ENCODE measurements around the gene PRKCQ.
"Not testable (repeated sequence)": the region's sequence is repeated elsewhere in the genome, so short reads cannot be mapped to it uniquely, and the experiment has no call there.

The PRKCQ gene

GRCh38 chr10:6490614-6491013 is 89.5 kb downstream of the PRKCQ start:
- no peak for DNase-seq

- DNase-seq = no peak
Measured at GRCh38 chr10:6487920-6488319, 92.2 kb downstream of the PRKCQ start.

- DNase-seq = no peak
Measured at GRCh38 chr10:6486309-6486708, 93.8 kb downstream of the PRKCQ start.

GRCh38 chr10:6482737-6483357 is 97.2 kb downstream of the PRKCQ start:
- DNase-seq = no peak

- no peak for DNase-seq
Measured at GRCh38 chr10:6478722-6479121, 101.4 kb downstream of the PRKCQ start.

- DNase-seq = no peak
Measured at GRCh38 chr10:6476989-6477388, 103.1 kb downstream of the PRKCQ start.

- DNase-seq = no peak
Measured at GRCh38 chr10:6474871-6475270, 105.2 kb downstream of the PRKCQ start.

GRCh38 chr10:6473901-6474370 is 106.1 kb downstream of the PRKCQ start:
- no peak for DNase-seq

- DNase-seq = no peak
Measured at GRCh38 chr10:6473430-6473829, 106.6 kb downstream of the PRKCQ start.

- DNase-seq = not testable (repeated sequence)
Measured at GRCh38 chr10:6472710-6473005, 107.4 kb downstream of the PRKCQ start.

- DNase-seq = no peak
Measured at GRCh38 chr10:6470894-6471618, 109.0 kb downstream of the PRKCQ start.

- no peak for DNase-seq
Measured at GRCh38 chr10:6469661-6470060, 110.4 kb downstream of the PRKCQ start.

GRCh38 chr10:6465854-6466601 is 114.0 kb downstream of the PRKCQ start:
- no peak for DNase-seq

- DNase-seq = no peak
Measured at GRCh38 chr10:6465437-6465836, 114.6 kb downstream of the PRKCQ start.

- no peak for DNase-seq
Measured at GRCh38 chr10:6464862-6465430, 115.1 kb downstream of the PRKCQ start.

- DNase-seq = no peak
Measured at GRCh38 chr10:6463366-6463765, 116.7 kb downstream of the PRKCQ start.

- DNase-seq = no peak
Measured at GRCh38 chr10:6461961-6462360, 118.1 kb downstream of the PRKCQ start.

GRCh38 chr10:6460861-6461409 is 119.1 kb downstream of the PRKCQ start:
- DNase-seq = no peak

- DNase-seq = no peak
Measured at GRCh38 chr10:6458814-6459213, 121.3 kb downstream of the PRKCQ start.

- no peak for DNase-seq
Measured at GRCh38 chr10:6457376-6457775, 122.7 kb downstream of the PRKCQ start.

GRCh38 chr10:6456067-6456466 is 124.0 kb downstream of the PRKCQ start:
- DNase-seq = no peak

- no peak for DNase-seq
Measured at GRCh38 chr10:6455592-6455991, 124.5 kb downstream of the PRKCQ start.

GRCh38 chr10:6446711-6447110 is 133.4 kb downstream of the PRKCQ start:
- DNase-seq = no peak
